Fibroblast of the aortic adventitia (primary cell): ENCODE results near the gene NAA16. TPM values are rescaled to one million over a fixed set of nuclear protein-coding genes. Genes with fewer than 3 reads are reported as not detected.

ENCODE experiments used
- DNase-seq: peaks from one replicate; pipeline ENCODE4 v3.0.0-alpha.2; 2010; ENCODE audit warnings: low read depth
- H3K4me3 ChIP-seq: 2 replicates; pipeline ENCODE4 v1.5.1; 2011; ENCODE audit warnings: low read depth, mild to moderate bottlenecking, control low read depth, low read length, moderate library complexity
- total RNA-seq: library from RNA; depleted of rRNA; stranded (reverse); fragments of >200 nt; gene quantifications from 2 replicates; pipeline ENCODE4 v1.2.3, GENCODE V29; 2012; ENCODE audit warnings: low replicate concordance
- TF ChIP-seq, protein P1 (sequence below): IDR thresholded peaks from 2 replicates; pipeline ENCODE4 v1.5.1; 2011; ENCODE audit warnings: mild to moderate bottlenecking, low read length, control low read depth, inconsistent platforms; ENCODE audit not compliant: insufficient read depth

Gene NAA16
- total RNA-seq, 1 donor: 16.1 TPM

GRCh38 chr13:41291246-41291645 is 19.8 kb upstream of the NAA16 start:
- no peak for DNase-seq
- no peak overlapping the region for H3K4me3 ChIP-seq
- TF ChIP-seq, protein P1, sequence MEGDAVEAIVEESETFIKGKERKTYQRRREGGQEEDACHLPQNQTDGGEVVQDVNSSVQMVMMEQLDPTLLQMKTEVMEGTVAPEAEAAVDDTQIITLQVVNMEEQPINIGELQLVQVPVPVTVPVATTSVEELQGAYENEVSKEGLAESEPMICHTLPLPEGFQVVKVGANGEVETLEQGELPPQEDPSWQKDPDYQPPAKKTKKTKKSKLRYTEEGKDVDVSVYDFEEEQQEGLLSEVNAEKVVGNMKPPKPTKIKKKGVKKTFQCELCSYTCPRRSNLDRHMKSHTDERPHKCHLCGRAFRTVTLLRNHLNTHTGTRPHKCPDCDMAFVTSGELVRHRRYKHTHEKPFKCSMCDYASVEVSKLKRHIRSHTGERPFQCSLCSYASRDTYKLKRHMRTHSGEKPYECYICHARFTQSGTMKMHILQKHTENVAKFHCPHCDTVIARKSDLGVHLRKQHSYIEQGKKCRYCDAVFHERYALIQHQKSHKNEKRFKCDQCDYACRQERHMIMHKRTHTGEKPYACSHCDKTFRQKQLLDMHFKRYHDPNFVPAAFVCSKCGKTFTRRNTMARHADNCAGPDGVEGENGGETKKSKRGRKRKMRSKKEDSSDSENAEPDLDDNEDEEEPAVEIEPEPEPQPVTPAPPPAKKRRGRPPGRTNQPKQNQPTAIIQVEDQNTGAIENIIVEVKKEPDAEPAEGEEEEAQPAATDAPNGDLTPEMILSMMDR: no peak

DNA sequence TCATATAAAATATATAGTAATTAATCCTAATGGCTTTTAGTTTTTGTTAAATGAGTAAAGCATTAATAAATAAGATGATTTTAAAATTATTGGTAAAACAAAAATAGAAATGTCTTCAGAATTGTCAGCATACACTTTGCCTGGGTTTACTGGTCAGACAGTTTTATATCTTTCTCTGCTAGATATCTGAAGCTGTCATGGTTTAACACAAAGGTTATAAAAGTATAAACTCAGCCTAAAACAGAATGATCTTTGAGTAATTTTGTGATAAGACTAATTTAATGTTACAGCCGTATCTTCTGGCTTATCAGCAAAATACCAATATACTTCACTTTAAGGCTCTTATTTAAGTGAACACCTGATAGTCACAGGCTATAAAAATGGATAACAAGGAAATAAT is 17.8 kb upstream of the NAA16 start:
- TF ChIP-seq, protein P1: no peak
- no peak overlapping the region for H3K4me3 ChIP-seq
- DNase-seq: no peak

DNA sequence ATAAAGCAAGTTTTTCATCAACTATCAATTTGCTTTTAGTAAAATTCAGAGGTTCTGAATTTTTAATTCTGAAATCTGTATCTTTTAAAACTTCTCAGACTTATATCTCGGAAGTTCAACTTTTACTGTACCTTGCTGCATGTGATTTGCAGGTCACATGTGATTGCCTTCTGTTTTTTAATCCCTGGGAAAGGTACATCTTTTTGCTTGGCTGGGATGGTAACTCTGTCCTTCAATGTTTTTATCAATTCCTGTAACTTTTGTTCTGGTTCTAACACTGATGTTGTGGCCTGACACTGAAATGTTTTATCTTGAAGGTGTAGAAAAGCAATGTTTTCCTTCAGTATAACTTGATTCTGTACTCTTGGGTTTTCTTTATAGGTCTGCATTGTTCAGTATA is 16.2 kb upstream of the NAA16 start:
- DNase-seq: no peak
- TF ChIP-seq, protein P1: no peak
- H3K4me3 ChIP-seq: no peak overlapping the region

DNA sequence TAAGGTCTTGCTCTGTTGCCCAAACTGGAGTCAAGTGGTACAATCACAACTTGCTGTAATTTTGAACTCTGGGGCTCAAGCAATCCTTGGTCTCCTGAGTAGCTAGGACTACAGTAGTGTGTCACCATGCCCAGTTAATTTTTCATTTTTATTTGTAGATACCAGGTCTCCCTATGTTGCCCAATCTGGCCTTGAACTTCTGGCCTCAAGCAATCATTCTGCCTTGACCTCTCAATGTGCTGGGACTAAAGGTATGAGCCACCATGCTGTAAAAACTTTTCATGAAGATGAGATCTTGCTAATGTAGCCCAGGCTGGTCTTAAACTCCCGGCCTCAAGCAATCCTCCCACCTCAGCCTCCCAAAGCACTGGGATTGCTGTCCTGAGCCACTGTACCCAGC is 15.1 kb upstream of the NAA16 start:
- no peak overlapping the region for H3K4me3 ChIP-seq
- TF ChIP-seq, protein P1: no peak
- DNase-seq: no peak

DNA sequence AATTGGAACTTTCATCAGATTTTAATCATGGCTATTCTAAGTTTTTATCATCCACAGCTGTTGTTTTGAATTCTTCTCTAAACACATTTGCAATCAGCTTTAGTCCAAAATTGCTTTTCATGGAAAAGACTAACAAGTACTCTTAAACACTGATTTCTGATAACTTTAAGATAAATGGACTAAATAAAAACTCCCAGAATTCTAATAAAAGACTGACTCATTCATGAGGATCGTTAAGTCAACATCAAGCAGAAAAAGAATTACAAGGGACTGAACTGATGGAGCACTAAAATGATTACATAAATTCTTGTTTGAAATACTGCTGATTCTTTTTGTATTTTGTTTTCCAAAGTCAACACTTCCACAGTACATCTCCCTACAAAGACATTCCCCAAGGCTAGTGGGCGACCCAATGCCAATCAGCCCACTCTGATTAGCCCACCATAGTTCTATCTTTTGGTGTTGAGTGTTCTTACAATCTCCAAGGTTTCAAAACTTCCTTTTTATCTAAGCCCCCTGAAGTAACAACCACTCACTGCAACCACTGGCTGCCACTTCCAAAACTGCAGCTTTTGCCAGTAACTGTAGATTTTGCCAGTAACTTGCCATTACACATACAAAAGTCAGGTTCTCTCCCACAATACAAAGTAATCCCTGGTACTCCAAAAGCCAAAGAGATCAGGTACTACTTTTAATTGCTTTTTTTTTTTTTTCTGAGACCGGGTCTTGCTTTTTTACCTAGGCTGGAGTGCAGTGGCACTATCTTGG is 14.0 kb upstream of the NAA16 start:
- no peak overlapping the region for H3K4me3 ChIP-seq
- DNase-seq: peak; percentile 46
- TF ChIP-seq, protein P1: no peak

- TF ChIP-seq, protein P1: no peak
- DNase-seq: no peak
- no peak overlapping the region for H3K4me3 ChIP-seq
These were observed 11.6 kb upstream of the NAA16 start for GRCh38 chr13:41299316-41300094.
